Cerebellar cortex (tissue), 1 donor: ENCODE results near the gene NUTM2A.
"Not testable (repeated sequence)": the region's sequence is repeated elsewhere in the genome, so short reads cannot be mapped to it uniquely, and the experiment has no call there.

ENCODE experiments used
- DNase-seq: peaks from one replicate; pipeline ENCODE4 v3.0.0-alpha.2; 2015; ENCODE audit warnings: low spot score

Gene NUTM2A

DNA sequence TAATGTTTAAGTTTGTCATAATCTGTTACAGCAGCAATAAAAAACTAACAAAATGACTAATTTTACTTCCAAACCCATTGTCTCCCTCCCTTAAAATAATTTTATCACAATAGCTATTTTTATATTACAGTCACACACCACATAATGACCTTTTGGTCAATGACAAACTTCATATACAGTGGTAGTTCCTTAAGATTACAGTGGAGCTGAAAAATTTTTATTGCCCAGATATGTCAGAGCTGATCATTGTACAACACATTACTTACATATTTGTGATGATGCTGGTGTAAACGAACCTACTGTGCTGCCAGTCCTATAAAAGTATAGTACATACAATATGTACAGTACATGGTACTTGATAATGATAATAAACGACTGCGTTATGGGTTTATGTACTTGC lies 22.1 kb downstream of the NUTM2A start:
- not testable (repeated sequence) for DNase-seq

DNA sequence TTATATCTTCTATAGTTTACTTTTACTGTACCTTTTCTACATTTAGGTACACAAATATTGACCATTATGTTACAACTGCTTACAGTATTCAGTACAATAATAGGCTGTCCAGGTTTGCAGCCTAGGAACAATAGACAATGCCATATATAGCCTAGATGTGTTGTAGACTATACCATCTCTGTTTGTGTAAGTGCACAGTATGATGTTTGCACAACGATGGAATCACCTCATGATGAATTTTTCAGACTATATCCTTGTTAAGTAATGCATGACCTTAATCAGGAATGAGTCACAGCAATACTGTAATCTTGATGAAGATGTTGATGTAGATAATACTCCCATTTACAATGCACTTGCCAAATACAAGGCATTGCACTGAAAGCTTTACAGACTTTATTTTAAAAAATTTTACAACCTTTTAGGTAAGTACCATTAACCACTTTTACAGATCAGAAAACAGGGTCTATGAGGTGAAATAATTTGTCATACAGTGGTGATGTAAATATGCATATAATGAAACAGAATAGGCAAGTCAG lies 23.6 kb downstream of the NUTM2A start:
- DNase-seq, result not testable (repeated sequence)

DNA sequence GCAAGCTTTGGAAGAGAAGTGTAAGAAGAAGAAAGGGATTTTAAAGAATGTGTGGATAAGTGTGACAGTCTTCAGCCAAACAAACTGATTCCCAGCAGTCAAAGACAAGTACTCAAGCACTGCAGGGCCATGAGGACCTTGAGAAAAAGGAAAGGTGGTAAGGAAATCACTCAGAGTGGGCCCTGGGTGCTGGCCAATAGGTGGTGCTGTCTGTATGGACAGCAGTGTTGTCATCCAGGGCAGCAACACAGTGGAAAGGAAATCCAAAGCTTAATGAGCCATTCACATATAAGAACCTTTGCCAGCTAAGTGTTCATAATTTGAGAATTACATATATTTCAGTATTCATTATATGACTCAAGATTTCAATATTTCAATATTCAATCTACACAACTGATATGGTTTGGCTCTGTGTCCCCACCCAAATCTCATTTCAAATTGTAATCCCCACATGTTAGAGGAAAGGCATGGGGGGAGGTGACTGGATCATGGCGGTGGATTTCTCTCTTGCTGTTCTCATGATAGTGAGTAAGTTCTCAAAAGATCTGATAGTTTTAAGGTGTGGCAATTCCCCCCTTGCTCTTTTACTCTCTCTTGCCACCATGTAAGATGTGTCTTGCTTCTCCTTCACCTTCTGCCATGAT lies 55.6 kb downstream of the NUTM2A start:
- not testable (repeated sequence) for DNase-seq
